ENCODE results near the gene RDH16.

DNA sequence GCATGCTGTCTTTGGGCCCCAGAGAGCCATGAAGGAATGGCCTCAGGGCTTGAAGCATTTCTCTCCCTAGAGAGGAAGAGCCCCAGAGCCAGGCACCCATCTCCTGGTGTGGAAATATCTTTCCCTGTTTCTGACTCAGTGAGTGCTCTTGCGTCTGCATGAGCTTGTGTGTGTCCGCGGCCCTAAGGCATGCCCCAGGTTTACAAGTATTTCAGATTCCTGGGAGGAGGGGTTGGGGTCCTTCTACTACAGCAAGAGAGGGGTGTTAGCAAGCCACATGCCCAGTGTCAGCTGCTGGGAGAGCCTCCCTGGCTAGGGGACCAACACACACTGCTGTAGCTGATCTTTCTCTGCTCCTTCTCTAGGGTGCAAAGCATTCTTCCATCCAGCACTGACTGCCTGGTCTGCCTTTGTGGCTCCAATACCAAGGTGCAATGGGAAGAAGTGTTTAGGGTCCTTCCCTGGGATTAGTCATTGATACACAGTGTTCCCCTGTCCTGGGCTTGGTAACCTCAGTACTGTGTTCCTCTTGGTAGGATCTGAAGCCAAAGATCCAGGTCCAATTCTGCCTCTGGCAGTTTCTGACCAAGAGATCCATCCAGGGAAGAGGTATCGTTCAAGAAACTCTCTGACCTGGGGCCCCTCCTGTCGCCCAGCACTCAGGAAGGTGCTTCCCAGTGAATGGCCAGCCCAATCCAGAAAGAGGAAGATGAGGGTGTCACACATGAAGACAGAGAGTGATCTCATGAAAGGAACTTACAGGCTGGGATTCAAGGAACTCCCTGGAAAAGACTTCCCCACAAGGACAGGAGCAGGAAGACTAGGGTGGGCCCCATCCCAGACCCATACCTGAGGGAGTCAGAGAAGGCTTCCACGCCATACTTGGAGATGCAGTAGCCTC lies 3.1 kb downstream of the RDH16 start:
- TF ChIP-seq SIN3A (IDR thresholded peaks at IDR 0.05; ENCODE audit: borderline replicate concordance, insufficient read depth, low read depth, low read length) (no peak), POLR2AphosphoS5 (IDR thresholded peaks at IDR 0.05; ENCODE audit: low read depth, low read length) (no peak), TCF7L2 (IDR thresholded peaks at IDR 0.05; ENCODE audit: low read depth, low read length) (no peak)
- TF ChIP-seq, protein P1, sequence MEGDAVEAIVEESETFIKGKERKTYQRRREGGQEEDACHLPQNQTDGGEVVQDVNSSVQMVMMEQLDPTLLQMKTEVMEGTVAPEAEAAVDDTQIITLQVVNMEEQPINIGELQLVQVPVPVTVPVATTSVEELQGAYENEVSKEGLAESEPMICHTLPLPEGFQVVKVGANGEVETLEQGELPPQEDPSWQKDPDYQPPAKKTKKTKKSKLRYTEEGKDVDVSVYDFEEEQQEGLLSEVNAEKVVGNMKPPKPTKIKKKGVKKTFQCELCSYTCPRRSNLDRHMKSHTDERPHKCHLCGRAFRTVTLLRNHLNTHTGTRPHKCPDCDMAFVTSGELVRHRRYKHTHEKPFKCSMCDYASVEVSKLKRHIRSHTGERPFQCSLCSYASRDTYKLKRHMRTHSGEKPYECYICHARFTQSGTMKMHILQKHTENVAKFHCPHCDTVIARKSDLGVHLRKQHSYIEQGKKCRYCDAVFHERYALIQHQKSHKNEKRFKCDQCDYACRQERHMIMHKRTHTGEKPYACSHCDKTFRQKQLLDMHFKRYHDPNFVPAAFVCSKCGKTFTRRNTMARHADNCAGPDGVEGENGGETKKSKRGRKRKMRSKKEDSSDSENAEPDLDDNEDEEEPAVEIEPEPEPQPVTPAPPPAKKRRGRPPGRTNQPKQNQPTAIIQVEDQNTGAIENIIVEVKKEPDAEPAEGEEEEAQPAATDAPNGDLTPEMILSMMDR (IDR thresholded peaks at IDR 0.05) = no peak
- TF ChIP-seq, protein P2, sequence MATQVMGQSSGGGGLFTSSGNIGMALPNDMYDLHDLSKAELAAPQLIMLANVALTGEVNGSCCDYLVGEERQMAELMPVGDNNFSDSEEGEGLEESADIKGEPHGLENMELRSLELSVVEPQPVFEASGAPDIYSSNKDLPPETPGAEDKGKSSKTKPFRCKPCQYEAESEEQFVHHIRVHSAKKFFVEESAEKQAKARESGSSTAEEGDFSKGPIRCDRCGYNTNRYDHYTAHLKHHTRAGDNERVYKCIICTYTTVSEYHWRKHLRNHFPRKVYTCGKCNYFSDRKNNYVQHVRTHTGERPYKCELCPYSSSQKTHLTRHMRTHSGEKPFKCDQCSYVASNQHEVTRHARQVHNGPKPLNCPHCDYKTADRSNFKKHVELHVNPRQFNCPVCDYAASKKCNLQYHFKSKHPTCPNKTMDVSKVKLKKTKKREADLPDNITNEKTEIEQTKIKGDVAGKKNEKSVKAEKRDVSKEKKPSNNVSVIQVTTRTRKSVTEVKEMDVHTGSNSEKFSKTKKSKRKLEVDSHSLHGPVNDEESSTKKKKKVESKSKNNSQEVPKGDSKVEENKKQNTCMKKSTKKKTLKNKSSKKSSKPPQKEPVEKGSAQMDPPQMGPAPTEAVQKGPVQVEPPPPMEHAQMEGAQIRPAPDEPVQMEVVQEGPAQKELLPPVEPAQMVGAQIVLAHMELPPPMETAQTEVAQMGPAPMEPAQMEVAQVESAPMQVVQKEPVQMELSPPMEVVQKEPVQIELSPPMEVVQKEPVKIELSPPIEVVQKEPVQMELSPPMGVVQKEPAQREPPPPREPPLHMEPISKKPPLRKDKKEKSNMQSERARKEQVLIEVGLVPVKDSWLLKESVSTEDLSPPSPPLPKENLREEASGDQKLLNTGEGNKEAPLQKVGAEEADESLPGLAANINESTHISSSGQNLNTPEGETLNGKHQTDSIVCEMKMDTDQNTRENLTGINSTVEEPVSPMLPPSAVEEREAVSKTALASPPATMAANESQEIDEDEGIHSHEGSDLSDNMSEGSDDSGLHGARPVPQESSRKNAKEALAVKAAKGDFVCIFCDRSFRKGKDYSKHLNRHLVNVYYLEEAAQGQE (IDR thresholded peaks at IDR 0.05; ENCODE audit: insufficient read depth in 1 of 2, low read depth in 2 of 2, low read length in 1 of 2) = no peak

All from Panc1 (cell line).